GDM1 (cell line): ENCODE results near the gene RABL6.
A peak's percentile ranks its signal among the peaks of the same experiment; 100 is the strongest.
"Not testable (repeated sequence)": the region's sequence is repeated elsewhere in the genome, so short reads cannot be mapped to it uniquely, and the experiment has no call there.

Experiments
- DNase-seq: peaks from one replicate; lab custom pipeline; 2025; lab: John Stamatoyannopoulos, UW

The RABL6 gene

DNA sequence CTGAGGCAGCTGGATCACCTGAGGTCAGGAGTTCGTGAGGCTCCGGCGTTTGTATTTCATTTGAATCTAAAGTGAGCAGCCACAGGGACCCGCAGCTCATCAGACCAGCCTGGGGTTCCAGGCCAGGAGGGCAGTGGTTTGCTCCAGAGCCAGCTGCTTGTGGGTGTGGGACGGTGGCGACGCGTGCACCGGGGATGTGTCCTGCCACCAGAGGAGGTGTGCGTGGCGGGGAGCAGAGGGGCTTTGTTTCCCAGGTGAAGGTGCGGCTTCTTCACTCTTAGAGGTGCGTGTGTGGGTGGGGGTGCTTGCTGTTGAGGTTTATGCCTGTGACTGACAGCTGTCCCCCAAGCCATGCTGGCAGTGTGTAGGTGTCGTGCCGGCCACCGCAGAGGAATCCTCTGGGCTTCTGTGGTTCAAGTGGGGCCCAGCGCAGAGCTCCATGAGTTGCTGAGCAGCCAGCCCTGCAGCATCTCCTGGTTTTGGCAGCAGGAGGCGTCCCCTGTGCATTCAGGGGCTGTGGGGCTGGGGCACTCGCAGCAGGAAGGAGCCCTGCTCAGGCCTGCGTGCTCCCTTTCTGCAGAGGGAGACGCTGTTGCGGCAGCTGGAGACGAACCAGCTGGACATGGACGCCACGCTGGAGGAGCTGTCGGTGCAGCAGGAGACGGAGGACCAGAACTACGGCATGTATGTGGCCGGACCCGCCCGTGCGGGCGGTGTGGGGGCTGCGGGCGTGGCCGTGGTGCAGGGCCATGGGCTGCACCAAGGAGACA, 27.6 kb downstream of the RABL6 start:
- DNase-seq: no peak

- no peak for DNase-seq
These were observed 28.5 kb downstream of the RABL6 start for GRCh38 chr9:136835932-136836904.

DNA sequence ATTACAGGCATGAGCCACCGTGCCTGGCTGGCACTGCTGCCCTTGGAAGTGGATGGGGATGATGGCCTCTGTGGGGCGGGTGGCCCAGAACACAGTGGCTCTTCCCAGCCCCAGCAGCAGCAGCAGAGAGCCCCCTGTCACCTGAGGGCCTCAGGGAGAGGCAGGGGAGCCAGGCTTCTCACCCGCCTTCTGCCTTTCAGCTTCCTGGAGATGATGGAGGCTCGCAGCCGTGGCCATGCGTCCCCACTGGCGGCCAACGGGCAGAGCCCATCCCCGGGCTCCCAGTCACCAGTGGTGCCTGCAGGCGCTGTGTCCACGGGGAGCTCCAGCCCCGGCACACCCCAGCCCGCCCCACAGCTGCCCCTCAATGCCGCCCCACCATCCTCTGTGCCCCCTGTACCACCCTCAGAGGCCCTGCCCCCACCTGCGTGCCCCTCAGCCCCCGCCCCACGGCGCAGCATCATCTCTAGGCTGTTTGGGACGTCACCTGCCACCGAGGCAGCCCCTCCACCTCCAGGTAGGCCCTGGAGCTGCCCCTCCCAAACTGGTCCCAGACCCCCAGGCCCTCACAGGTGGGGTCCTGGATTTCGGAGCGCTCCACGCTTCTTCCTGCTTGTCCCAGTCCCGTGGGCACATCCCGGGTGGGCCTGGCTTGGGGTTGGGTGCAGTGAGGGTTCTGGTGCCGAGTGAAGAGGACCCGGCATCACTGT, 29.6 kb downstream of the RABL6 start:
- DNase-seq: no peak

- not testable (repeated sequence) for DNase-seq
These were observed 30.1 kb downstream of the RABL6 start for GRCh38 chr9:136837856-136838277.

- DNase-seq: no peak
These were observed 30.8 kb downstream of the RABL6 start for GRCh38 chr9:136838314-136839228.

GRCh38 chr9:136839229-136840139, 31.7 kb downstream of the RABL6 start:
- DNase-seq: no peak

DNA sequence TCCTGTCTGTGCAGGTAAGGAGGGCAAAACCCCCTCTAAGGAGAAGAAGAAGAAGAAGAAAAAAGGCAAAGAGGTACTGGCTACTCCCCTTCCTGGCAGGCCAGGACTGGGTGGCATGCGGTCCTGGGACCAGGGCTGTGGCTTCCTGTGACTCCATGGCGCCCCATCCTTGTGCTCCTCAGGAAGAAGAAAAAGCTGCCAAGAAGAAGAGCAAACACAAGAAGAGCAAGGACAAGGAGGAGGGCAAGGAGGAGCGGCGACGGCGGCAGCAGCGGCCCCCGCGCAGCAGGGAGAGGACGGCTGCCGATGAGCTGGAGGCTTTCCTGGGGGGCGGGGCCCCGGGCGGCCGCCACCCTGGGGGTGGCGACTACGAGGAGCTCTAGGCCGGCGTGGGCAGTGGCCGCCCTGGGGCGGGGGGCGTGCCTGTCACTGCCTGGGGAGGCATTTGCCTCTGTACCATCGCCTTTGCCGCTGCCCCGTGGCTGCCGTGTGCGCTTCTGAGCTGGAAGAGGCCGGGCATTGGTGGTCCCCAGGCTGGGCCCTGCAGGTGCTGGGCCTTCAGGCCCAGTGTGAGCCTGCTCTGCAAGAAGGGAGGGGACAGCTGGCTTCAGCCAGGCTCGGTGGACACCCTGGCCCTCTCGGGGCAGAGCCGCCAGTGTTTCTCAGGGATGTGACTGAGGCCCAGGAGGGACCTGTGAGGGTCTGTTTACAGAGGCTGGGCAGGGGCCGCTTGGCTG, 32.6 kb downstream of the RABL6 start:
- no peak for DNase-seq

DNA sequence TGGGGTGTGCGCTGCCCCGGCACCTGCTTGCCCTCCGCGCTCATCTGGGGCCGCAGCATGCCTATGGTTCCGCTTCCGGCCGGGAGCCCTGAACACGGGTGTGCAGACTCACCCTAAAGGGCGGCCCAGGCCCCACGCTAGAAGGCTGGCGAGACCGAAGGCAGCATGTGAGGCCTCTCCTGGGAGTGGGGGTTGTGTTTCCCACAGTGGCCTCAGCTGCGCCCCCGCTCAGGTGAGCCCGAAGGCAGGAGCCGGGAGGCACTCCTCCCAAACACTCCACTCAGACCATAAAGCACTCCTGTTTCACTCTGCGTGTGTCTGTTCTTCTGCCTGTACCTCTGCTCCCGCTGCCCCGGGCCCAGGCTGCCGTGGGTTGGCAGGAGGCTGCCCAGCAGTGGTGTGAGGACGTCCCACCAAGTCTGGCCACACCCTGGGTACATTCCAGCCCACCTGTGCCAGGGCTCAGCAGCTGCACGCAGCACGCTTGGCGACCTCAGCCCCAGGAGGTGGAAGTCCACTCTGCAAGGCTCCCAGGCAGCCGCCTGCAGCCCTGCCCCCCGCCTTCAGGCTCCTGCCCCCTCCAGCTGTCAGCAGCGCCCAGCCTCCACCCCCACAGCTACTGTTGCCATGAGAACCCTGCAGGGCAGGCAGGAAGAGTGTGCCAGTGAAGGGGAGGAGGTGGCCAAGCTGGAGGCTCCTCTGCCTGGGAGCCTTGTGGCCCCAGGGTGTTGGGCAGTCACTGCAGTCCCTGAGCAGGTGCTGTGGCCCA, 33.3 kb downstream of the RABL6 start:
- DNase-seq: no peak

GRCh38 chr9:136841646-136842379, 34.1 kb downstream of the RABL6 start:
- DNase-seq: not testable (repeated sequence)

- peak; percentile 60 for DNase-seq
These were observed 34.7 kb downstream of the RABL6 start, which contains the start of gene AJM1 for GRCh38 chr9:136842380-136842948. Gene AJM1, plus strand, starts transcription at chr9:136842478. Its CDS starts 1,937 bp downstream, at chr9:136844415.

DNA sequence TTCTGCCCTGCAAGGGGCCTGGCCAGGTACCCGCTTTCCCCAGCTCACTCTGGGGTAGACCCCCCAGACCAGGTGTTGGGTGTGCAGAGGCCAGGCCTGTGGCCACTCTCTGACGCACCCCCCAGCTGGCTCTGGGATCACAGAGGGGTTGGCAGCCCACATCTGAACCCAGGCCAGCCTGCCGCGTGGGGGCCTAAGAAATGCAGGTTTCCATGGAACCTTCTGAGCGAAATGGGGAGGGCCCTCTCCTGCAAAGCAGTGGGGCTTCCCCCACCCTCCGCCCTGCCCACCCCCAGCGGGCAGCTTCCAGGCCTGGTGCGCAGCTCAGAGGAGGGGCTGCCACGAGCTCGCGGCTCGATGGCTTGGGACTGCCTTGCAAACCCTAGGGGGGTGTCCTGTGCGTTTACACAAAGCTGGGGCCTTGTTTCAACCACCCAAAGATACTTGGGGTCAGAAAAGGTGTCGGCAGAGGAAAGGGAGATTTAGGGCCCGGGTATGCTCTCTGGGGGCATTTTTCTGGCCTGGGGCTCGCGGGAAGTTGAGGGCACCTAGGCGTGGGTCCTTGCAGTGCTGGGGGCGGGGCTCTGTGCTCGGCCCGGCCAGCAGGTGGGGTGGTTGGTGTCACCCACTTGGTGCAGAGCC, 35.5 kb downstream of the RABL6 start:
- DNase-seq: not testable (repeated sequence)

- not testable (repeated sequence) for DNase-seq
These were observed 36.3 kb downstream of the RABL6 start for GRCh38 chr9:136843801-136844740.

- DNase-seq: no peak
These were observed 37.2 kb downstream of the RABL6 start for GRCh38 chr9:136844761-136845464.

- no peak for DNase-seq
These were observed 37.9 kb downstream of the RABL6 start for GRCh38 chr9:136845465-136846260.
